CD4-positive, alpha-beta T cell treated with Interleukin-4 for 4 hours (primary cell): ENCODE data around the gene UNC13D.
"Not testable (repeated sequence)": the region's sequence is repeated elsewhere in the genome, so short reads cannot be mapped to it uniquely, and the experiment has no call there.

Source experiments
- DNase-seq: peaks from one replicate; pipeline ENCODE4 v3.0.0-alpha.2; 2020

UNC13D gene

GRCh38 chr17:75874323-75875181 lies 30.3 kb upstream of the UNC13D start:
- no peak for DNase-seq

- no peak for DNase-seq
These were observed 29.6 kb upstream of the UNC13D start for GRCh38 chr17:75873587-75874322.

- peak; percentile 79 for DNase-seq
These were observed 28.5 kb upstream of the UNC13D start for GRCh38 chr17:75872434-75873351.

GRCh38 chr17:75870228-75870627 lies 26.0 kb upstream of the UNC13D start:
- DNase-seq: not testable (repeated sequence)

- no peak for DNase-seq
These were observed 25.3 kb upstream of the UNC13D start for GRCh38 chr17:75869282-75870141.

GRCh38 chr17:75868730-75869281 lies 24.6 kb upstream of the UNC13D start:
- DNase-seq: not testable (repeated sequence)

GRCh38 chr17:75865404-75866188 lies 21.4 kb upstream of the UNC13D start:
- not testable (repeated sequence) for DNase-seq

GRCh38 chr17:75864887-75865286 lies 20.7 kb upstream of the UNC13D start:
- DNase-seq: peak; percentile 41

GRCh38 chr17:75864448-75864871 lies 20.3 kb upstream of the UNC13D start:
- DNase-seq: peak; percentile 60

GRCh38 chr17:75861927-75862317 lies 17.7 kb upstream of the UNC13D start:
- DNase-seq: no peak

GRCh38 chr17:75859358-75859757 lies 15.2 kb upstream of the UNC13D start:
- DNase-seq: not testable (repeated sequence)

- no peak for DNase-seq
These were observed 12.0 kb upstream of the UNC13D start for GRCh38 chr17:75856062-75856756.

- peak; percentile 100 for DNase-seq
These were observed 11.3 kb upstream of the UNC13D start, which contains the start of gene WBP2 for GRCh38 chr17:75855310-75856061. Gene WBP2, minus strand, starts transcription at chr17:75855335. Its CDS starts 38 bp downstream, at chr17:75855297.

GRCh38 chr17:75854881-75855309 lies 10.7 kb upstream of the UNC13D start:
- no peak for DNase-seq

- DNase-seq: no peak
These were observed 10.0 kb upstream of the UNC13D start for GRCh38 chr17:75854101-75854748.

GRCh38 chr17:75853433-75853832 lies 9.2 kb upstream of the UNC13D start:
- DNase-seq: no peak

- DNase-seq: not testable (repeated sequence)
These were observed 7.4 kb upstream of the UNC13D start for GRCh38 chr17:75851693-75851991.

GRCh38 chr17:75850928-75851692 lies 6.9 kb upstream of the UNC13D start:
- DNase-seq: no peak
